DMS79 treated with DMSO at 0.1 percent for 48 hours (cell line): ENCODE measurements around the gene CMIP.
"Not testable (repeated sequence)": the region's sequence is repeated elsewhere in the genome, so short reads cannot be mapped to it uniquely, and the experiment has no call there.

ENCODE experiments used
- DNase-seq: peaks from one replicate; lab custom pipeline; 2025; lab: John Stamatoyannopoulos, UW

Gene CMIP

DNA sequence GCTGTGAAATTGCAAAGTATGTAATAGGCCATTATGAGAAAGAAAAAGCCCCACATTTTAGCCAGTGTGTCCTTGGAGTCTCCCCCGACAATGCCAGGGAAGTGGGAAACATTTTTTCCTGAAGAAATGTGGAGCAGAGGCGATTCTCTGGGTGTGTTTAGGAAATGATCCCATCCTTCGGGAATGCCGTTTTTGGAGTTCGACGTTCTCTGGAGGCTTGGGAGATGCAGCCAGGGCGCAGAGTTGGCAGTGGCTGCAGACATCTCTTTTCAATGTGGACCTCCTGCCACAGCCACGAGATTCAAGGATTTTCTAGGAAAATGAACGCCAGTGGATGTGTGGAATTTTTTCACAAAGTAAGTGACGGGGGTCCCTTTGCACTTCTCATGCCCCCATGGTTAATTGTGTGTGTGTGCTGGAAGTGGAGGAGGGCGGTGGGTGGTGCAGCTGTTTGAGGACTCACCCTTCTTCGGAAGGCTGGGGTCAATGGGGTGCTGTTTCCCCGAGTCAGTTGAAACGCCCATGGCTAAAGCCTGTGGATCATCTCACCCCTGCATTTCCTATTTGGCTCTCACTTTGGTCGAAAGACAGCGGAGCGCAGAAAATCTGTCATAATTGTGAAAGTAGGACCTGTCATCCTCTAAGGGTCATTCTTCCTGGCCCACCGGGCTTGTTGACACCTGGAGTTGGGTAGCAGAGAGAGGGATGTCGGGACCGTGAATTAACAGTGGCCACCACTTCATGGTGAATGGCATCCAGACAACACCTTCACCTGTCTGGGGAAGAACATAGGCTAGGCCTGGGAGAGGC, 73.2 kb downstream of the CMIP start:
- no peak for DNase-seq

DNA sequence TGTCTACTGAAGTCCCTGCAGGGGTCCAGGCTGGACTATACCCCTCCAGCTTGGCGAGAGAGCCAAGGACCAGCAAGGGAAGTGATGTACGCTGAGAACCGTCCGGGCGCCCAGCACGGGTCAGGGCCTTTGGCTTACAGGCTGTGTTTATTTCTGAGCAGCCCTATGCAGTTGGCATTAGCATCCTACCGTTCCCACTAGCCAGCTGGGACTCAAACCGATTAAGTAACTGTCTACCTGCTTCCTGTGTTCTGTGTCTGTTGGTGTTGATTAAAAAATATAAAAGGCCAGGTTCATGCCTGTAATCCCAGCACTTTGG, 73.8 kb downstream of the CMIP start:
- no peak for DNase-seq

DNA sequence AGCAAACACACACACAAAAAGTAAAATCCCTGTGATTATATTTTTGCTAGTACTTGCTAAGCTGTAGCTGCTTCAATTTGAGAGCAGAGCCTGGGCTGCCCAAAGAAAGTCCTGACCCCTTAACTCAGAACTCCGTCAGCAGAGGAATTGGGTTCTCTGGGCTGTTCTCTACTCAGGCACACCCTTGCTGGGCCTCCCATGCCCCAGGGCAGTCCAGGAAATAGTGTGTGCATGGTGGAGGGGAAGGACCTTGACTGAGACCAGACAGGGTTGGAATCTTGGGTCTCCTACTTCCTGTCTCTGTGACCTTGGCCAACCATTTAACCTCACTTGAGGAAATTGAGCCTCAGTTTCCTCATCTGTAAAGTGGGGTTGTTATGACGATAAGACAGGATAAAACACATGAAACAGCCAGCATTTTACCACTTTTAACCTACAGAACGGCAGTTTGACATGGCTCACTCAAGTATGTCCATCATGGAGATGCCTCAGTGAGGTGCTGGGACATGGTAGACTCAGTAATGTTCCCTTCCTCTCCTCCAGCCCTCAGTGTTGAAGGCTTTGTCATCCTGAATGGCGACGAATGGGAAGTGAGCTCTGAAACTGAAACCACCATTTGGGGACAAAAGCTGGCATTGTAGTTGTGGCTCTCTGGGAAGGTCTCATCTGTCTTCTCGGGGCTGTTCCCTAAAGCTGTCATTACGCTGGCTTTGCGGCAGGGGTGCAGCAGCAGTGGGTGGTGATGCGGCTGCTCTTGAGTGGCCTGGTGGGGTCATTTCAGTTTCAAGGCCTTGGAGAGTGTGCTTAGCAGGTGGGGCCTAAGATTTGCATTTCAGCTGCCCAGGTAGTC, 74.9 kb downstream of the CMIP start:
- no peak for DNase-seq

DNA sequence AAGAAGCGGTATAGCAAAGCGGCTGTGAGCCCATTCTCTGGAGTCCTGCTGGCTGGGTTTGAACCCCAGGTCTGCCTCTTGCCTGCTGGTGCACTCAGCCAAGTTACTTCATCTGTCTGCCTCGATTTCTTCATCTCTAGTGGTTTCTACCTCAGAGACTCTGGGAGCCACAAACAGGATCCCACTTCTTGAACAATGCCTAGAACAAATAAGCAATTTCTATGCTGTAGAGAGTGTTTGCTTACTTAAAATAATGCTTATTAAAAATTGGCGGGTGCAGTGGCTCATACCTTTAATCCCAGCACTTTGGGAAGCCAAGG, 75.5 kb downstream of the CMIP start:
- no peak for DNase-seq

DNA sequence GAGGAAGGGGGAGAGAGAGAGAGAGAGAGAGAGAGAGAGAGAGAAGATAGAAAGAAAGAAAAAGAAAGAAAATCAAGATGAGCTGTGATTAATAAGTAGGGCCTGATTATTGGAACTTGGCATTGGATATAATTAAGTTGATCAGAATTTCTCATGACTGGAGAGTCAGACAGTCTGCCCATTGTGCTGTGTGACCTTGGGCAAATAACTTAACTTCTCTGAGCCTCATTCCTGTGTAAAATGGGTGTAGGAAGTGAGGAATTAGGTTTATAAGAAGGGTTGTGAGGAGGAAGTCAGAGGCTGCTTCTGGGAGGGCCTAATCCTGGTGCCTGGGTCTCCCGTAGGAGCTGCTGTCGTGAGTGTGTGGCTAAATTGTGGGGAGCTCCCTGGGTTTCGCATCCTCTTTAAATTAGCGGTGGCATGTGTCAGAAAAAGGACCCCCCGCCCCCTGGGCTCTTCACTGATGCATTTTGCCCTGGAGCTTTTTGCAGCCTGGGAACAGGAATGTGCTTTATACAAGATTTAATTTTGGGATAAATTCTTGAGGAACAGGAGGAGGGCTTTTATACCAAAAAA, 76.0 kb downstream of the CMIP start:
- no peak for DNase-seq

DNA sequence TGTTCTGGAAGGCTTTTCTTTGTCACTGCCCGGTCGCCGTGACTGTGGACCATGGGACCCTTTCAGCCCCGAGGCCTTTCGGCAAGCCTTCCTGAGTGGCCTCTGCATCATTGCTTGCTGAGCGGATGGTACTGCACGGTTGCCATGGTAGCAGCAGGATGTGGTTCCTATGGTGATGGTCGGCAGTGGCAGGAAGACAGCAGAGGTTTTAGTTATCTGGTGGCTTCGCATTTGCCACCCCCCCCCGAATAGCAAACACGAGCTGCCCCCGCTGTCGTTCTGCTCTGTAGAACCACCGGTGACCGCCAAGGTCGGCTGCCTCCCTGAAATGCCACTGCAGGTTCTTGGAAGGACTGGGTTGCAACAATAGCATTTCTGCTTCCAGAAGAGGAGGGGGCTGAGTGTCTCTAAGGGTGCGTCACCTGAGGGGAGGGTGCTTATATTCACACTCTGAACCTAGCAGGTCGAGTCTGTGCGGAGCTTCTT, 76.6 kb downstream of the CMIP start:
- DNase-seq = no peak

DNA sequence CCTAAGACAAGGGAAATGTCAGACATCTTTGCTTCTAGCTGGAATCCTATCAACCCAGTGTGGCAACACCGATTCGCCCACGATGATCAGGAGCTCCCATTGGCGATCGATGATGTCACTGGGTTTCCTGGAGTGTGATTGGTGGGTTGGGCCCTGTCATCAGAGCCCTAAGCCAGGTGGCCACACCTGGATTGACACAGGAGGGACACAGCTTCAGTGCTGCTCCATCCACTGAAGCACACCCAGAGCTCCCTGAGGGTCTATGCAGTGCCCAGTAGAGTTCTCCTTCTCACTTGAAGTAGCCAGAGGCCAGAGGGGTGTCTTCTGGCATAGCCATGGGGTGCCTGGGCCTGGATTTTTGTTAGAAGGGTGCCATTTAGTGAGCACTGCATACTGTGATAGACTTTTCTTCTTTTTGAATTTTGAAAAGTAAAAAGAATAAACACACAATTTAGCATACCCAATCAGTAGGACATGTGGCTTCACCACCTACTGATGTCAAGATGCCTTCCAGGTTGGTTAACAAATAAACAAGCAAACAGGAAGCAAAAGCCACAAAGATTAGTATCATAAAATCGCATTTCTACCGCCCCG, 77.6 kb downstream of the CMIP start:
- no peak for DNase-seq

DNA sequence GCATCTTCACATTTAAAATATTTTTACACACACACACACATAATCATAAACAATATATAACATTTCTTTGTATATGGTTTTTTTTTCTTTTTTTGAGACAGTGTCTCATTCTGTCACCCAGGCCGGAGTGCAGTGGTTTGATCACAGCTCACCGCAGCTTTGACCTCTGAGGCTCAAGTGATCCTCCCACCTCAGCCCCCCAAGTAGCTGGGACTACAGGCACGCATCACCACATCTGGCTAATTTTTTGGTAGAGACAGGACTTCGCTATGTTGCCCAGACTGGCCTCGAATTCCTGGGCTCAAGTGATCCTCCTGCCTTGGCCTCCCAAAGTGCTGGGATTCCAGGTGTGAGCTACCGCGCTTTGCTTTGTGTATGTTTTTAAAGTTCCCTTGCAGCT, 78.2 kb downstream of the CMIP start:
- DNase-seq = not testable (repeated sequence)

DNA sequence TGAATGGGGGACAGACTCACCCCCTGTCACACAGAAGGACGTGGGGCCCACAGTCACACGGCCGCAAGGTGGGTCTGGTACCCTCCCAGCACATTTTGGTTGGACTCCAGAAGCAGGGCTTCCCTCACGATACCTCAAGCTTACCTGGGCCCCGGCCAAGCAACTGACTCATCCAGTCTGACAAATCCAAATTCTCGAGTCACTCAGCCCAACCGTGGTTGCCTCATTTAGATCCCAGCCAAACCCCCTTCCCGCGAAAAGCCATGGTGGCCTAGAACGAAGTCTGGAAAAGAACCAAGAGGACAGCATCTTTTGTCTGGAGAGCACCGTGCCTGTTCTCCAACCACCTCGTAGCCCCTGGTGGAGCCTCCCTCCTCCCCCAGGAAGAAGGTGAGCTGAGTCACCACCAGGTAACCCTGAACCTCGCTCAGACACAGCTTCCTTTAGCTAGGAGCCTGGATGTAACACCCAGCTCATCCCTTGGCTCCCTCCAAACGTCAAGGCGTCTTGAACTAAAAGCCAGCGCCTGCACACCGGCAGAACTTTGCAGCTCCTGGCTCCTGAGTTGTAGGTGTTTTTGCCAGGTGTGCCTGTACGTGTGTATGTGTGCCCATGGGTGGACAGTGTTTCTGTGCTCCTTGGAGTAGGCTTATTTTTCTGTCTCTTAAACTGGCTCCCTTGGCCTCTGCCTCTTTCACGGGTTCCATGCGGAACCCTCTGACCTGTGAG, 78.9 kb downstream of the CMIP start:
- no peak for DNase-seq

DNA sequence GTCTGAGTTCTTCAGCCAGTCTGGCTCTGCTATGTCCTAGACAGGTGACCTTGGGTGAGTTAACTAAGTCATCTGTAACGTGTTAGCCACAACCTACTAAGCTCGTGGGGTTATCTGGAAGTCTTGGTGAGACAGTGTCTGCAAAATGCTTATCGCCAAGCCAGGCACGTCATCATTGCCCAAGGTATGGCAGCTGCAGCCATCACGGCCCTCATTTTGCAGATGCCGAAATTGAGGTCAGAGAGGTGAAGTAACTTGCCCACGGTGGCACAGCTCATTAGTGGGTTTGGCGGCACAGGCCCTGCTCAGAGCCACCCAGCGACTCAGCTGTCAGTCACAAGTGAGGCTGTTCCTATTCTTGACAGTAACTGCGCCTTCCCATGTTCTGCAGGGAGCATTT, 79.8 kb downstream of the CMIP start:
- DNase-seq = no peak

DNA sequence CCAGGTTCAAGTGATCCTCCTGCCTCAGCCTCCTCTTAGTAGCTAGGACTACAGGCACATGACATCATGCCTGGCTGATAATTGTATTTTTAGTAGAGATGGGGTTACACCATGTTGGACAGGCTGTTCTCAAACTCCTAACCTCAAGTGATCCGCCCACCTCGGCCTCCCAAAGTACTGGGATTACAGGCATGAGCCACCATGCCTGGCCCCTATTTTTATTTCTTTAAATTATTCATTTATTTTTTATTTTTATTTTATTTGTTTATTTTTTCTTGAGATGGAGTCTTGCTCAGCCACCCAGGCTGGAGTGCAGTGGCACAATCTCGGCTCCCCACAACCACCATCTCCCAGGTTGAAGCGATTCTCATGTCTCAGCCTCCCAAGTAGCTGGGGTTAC, 80.3 kb downstream of the CMIP start:
- DNase-seq = not testable (repeated sequence)

DNA sequence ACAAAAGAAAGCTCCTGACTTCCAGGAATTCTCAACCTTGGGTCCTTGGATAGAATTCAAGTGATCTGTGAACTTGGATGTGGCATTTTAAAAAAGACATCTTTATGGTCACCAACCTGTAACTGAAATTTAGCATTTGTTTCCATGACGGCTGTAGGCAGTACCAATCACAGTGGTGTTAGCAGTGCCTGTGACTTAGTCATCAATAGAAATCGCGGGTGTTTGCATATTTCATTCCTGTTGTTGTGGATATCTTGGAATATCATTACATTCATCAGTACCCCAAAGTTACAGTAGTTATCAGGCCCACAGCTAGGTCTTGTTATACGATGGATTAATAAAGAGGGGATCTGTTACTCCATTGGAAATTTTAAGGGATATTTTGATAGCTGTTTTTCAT, 81.6 kb downstream of the CMIP start:
- DNase-seq = no peak

DNA sequence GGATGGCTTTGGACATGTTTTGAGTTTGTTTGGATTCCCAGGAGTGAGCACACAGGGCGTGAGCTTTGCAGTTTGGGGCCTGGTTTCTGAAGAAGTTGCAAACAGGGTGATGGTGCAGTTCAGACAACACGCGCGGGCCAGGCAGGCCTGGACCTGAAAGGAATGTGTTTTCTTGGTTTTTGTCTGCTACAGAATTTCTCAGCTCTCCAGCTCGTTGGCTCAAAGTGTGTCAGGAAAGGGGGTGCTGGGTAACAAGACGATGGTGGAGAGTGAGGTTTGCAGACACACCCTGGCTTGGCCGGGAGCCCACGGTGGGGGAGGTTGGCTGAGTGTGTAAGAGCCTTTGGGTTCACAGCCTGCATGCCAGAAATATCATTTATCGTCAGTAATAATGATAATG, 82.3 kb downstream of the CMIP start:
- peak; percentile 38 for DNase-seq

DNA sequence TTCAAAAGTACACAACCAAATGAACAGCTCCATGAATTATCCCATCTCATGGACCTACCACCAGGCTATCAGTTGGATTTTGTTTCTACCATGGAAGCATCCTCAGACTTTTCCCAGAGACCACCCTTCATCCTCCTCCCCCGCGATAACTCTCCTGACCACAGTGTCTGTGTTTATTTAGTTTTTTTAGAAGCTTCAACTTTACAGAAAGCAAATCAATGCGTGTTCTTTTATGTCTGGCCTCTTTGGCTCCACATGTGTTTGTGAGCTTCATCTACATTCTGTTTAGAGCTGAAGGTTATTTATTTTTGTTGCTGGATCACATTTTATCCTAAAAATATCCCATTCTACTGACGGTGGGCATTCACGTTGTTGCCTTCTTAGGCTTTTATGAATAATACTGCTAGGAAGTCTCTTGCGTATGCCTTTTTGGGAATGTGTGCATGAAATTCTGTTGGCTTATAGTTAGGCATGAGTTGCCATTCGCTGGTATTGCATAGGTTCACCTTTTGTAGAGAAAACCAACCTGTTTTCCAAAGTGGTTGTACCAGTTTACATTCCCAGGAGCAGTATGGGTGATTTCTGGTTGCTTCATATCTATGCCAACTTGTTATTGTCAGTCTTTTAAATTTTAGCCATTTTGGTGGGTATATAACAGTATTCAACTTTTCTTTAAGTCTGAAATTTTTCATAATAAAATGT, 83.0 kb downstream of the CMIP start:
- no peak for DNase-seq

DNA sequence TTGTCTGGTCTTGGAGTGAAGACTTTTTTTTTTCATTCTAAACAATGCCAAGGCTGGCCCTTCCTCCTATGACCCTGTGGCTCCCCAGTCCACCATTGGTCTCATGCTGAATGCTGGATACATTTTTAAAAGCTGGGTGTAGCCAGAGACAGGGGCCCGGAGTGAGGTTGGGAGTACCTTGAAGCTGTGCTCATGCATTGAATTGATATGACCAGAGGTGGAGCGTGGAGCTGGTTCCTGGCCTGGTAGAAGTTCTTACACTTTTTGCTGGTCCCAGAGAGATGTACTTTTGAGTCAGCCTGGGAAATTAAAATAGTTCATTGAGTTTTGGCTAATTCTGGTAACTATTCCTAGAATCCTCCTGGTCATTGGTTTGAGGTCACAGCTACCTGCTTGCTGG, 83.6 kb downstream of the CMIP start:
- DNase-seq = no peak

DNA sequence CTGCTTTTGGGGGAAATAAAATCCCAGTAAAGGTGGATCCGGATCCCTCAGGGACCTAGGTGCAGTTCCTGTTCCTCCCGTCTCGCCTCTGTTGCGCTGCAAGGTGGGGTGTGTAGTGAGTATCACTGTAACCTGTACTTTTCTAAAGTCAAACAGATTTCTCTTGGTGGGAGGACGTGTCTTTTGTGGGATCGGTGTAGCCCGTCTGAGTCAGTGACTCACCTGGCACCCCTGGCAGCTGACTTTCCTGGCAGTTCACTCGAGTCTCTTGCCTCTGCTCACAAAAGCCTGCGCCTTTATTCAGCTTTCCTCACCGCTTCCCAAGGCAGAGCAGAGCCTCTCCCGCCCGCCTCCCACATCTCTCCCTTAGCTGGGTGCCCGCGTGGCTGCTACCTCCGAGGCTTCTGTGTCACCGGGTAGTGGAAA, 85.7 kb downstream of the CMIP start:
- DNase-seq = no peak

DNA sequence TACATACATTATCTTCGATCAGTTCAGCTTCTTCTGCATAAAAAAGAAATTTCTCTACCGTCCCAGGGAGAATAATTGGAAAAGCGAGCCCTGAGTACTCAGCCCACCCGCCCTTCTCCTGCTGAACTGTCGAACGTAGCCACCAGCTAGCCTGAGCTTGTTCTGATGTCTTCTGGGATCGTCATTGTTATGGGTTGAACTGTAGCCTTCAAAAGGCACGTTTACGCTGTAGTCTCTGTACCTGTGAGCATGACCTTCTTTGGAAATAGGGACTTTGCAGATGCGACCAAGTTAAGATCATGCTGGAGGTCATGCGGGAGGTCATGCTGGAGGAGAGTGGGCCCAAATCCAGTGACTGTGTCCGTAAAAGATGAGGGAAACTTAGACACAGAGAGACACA, 86.2 kb downstream of the CMIP start:
- DNase-seq = no peak

DNA sequence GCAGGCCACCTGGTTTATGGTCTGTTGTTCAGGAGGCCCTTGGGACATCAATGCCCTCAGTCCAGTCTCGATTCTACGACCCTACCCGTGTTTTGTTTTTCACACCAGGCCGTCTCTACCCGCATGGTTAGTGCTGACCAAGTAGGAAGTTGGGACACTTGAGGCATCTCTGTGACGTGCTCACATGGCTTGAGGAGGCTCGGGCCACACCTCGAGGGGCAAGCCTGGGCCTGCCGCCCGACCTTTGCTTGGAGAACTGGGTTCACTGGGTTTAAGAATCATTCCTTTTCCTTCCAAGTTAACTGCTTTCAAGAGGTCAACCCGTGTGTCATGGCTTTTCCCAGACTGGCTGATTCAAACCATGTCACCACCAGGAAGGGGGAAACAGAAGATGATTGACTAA, 86.8 kb downstream of the CMIP start:
- no peak for DNase-seq

DNA sequence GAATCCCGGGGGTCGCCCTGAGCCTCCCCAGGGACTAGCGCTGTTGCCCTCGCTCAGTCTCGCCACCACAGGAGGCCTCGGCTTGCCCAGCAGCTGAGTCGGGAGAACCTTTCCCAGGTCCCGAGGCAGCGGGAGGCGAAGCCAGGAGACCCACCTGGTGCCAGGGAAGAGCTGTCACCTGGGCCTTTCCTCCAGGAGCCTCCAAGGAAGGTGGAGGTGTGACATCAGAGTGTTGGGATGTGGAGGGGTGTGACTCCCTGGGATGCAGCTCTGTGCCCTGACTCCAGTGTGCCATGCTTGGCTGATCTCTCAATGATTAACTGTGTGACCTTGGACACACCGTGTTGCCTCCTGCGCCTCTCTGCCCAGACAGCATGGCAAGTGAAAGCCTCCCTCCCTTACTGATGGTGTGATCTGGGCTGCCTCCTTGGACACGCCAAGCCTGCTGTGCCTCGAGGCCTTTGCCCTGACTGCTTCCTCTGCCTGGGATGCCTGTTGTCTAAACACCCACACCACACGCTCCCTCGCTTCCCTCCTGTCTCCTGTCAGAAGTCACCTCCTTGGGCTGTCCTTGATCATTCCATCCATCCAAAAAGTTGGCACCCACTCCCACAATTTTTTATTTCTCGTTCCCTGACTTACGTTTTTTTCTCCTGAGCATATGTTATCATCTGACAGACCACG, 88.0 kb downstream of the CMIP start:
- no peak for DNase-seq

DNA sequence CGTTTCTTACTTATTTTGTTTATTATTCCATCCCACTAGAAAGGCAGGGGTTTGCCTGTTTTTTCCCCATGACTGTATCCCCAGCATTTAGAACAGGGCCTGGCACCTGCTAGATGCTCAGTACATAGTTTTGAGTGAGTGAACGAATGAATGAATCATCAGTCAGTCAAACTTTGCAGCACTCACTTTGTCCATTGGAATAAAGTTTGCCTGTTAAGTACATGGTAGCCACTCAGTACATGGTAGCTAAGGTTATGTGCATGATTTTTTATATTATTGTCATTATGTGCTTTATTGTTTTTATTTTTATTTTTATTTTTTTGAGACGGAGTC, 88.5 kb downstream of the CMIP start:
- no peak for DNase-seq
